ENCODE data around the gene LZTS3. TPM values are rescaled to one million over a fixed set of nuclear protein-coding genes. Genes with fewer than 3 reads are reported as not detected.
"Not testable (repeated sequence)": the region's sequence is repeated elsewhere in the genome, so short reads cannot be mapped to it uniquely, and the experiment has no call there.

The LZTS3 gene
- total RNA-seq, 1 donor from 2014 or later, result 15.8 TPM

- DNase-seq (ENCODE audit: low read depth), result no peak
- no peak for TF ChIP-seq CTCF (conservative IDR thresholded peaks at IDR 0.05; ENCODE audit: low read depth, low read length)
- no peak overlapping the region for H3K4me3 ChIP-seq (ENCODE audit: low read depth, low read length)
These were observed 11.9 kb downstream of the LZTS3 start for GRCh38 chr20:3161316-3162079.

- DNase-seq (ENCODE audit: low read depth), result no peak
- no peak for TF ChIP-seq CTCF (conservative IDR thresholded peaks at IDR 0.05; ENCODE audit: low read depth, low read length)
- H3K4me3 ChIP-seq (ENCODE audit: low read depth, low read length), result peak overlapping the region; percentile 65
These were observed 12.9 kb downstream of the LZTS3 start for GRCh38 chr20:3160418-3160817.

GRCh38 chr20:3158968-3159431, 14.3 kb downstream of the LZTS3 start:
- no peak for DNase-seq (ENCODE audit: low read depth)
- TF ChIP-seq CTCF (conservative IDR thresholded peaks at IDR 0.05; ENCODE audit: low read depth, low read length), result no peak
- peak overlapping the region; percentile 65 for H3K4me3 ChIP-seq (ENCODE audit: low read depth, low read length)

GRCh38 chr20:3157817-3158216, 15.5 kb downstream of the LZTS3 start:
- no peak for TF ChIP-seq CTCF (conservative IDR thresholded peaks at IDR 0.05; ENCODE audit: low read depth, low read length)
- peak overlapping the region; percentile 65 for H3K4me3 ChIP-seq (ENCODE audit: low read depth, low read length)
- DNase-seq (ENCODE audit: low read depth), result no peak

GRCh38 chr20:3156811-3157619, 16.3 kb downstream of the LZTS3 start:
- TF ChIP-seq CTCF (conservative IDR thresholded peaks at IDR 0.05; ENCODE audit: low read depth, low read length), result no peak
- H3K4me3 ChIP-seq (ENCODE audit: low read depth, low read length), result peak overlapping the region; percentile 5
- DNase-seq (ENCODE audit: low read depth), result no peak

GRCh38 chr20:3152057-3152644, 21.2 kb downstream of the LZTS3 start:
- H3K4me3 ChIP-seq (ENCODE audit: low read depth, low read length); DNase-seq (ENCODE audit: low read depth): not testable (repeated sequence)

GRCh38 chr20:3150908-3151307, 22.4 kb downstream of the LZTS3 start:
- DNase-seq (ENCODE audit: low read depth), result no peak
- H3K4me3 ChIP-seq (ENCODE audit: low read depth, low read length), result no peak overlapping the region
- no peak for TF ChIP-seq CTCF (conservative IDR thresholded peaks at IDR 0.05; ENCODE audit: low read depth, low read length)

Data from epithelial cell of proximal tubule (primary cell).